Measurements from ENCODE around the gene PXT1. TPM values are rescaled to one million over a fixed set of nuclear protein-coding genes. Genes with fewer than 3 reads are reported as not detected.
"Not testable (repeated sequence)": the region's sequence is repeated elsewhere in the genome, so short reads cannot be mapped to it uniquely, and the experiment has no call there.

PXT1 gene, protein sequence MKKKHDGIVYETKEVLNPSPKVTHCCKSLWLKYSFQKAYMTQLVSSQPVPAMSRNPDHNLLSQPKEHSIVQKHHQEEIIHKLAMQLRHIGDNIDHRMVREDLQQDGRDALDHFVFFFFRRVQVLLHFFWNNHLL
- not detected in 2 replicates for total RNA-seq

DNA sequence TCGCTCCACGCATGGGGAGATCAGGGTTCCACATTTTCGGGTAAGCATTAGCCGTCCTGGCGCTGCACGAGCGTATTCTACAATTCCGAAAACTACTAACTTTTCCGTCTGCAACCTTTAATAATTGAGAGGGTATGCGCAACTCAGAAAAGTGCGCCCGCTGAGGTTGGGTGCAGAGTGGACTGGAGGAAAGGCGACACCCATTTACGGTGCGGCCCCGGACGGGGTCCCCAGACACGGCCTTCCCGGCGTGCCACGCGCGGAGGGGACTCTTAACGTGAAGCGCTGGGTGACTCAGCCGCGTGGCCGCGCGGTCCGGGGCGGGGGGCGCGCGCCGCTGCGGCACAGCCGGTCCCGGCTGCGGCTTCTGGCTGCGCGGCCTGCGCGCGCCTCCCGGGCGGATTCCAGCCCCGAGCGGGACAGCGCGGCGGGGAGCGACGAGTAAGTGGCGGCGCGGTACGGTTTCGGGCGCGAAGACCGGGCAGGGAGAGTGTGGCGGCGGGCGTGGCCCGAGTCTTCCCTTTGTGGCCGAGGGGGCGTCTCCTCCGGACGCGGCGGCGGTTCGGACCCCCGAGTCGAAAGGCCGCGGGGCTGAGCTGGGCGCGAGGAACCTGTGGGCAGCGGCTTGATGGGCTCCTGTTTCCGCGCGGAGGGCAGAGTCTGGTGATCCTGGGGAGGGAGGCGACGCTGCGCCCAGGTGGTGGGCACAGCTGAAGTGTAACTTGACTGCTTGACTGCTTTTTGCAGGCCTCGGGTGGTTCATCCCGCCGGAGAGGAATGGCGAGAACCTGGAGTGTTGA, at the start of gene PXT1, which contains the start of gene KCTD20:
TSS of gene PXT1 (minus strand) at position 184 of the 800 bp plus-strand sequence. CDS start 16,772 bp downstream, outside the sequence.
TSS of gene KCTD20 (plus strand) at position 330 of the 800 bp plus-strand sequence. CDS start 27,098 bp downstream, outside the sequence.
- no peak for DNase-seq (ENCODE audit: extremely low read depth, low read depth, low spot score)

DNA sequence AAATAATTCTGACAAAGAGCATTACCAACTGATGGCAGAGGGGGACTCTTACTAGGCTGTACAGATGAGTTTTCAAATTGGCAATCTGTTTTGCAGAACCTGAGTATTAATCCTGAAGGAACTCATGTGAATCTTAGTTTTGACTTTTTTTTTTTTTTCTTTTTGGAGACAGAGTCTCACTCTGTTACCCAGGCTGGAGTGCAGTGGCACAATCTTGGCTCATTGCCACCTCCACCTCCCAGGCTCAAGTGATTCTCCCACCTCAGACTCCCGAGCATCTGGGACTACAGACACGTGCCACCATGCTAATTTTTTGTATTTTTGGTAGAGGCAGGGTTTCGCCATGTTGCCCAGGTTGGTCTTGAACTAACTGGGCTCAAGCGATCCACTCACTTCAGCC, 49.4 kb upstream of the PXT1 start:
- no peak for DNase-seq (ENCODE audit: extremely low read depth, low read depth, low spot score)

DNA sequence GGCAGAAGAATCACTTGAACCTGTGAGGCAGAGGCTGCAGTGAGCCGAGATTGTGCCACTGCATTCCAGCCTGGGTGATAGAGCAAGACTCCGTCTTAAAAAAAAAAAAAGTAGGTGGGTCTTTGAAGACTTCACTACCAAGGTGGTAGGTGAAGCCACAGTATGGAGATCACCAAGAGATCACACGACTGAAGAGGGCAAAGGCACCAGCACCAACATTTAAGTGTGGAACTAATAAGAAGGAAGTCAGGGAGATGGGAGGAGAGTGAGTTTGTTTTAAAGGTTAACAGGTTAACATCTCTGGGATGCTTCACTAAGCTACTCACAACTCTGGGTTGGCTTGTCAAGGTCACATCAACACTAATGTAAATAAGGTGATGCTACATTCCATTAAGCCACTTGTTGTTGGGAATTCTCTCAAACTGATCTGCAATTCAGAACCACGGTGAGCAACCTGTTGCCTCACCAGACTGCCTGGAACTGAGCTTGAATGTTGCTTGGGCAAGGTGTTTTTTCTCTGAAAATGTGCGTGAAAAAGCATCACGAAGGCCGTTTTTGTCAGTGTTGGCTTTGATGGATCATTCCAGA, 48.8 kb upstream of the PXT1 start:
- DNase-seq (ENCODE audit: extremely low read depth, low read depth, low spot score), result no peak

DNA sequence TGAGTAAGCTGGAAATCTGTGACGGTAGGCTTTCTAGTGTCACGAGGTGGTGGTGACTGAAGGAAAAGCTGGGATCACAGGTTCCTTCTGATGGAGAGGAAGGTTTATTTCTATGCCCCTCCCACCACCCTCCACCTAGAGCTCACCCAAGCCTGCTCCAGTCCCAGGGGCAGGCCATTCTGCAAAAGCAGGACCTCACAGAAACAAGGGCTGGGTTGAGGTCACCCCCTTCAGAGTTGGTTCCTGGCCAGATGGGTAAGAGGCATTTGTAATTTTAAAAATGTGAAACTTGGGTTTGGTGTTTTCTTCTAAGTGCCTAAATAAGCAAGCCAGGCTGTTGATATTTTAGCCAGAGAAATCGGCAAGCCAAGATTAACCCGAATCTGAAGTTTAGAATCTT, 46.8 kb upstream of the PXT1 start:
- DNase-seq (ENCODE audit: extremely low read depth, low read depth, low spot score), result no peak

DNA sequence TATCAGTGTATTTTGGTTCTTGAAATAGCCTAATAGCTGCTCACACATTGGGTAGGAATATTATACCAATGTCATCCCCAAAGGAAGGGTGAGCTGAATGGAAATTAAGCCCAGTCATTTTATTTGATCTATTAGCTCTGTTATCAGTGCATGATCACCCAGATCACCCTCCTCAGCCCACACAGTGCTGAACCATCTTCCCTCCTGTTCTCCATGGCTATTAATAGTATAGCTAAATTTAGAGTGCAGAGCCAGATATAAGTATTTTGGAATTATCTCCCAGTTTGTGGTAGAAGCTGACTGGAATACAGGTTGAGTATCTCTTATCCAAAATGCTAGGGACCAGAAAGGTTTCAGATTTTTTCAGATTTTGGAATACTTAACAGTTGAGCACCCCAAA, 45.6 kb upstream of the PXT1 start:
- DNase-seq (ENCODE audit: extremely low read depth, low read depth, low spot score), result no peak

DNA sequence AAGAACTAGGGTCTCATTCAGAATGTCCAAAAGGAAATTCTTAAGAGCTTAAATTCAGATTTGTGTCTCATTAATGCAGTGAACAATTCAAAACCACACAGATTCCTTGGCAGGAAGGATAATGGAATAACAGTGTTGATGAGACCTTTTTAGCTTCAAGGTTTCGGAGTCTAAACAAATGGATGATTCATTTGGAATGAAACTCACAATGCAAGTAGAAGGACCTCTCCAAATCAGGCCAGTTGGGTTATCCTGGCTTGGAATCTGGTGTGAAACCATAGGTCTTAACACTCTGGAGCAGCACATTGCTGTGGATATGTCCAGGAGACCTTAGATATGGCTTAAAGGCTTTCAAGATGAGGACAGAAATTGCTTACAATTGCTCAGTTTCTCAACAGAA, 45.0 kb upstream of the PXT1 start:
- DNase-seq (ENCODE audit: extremely low read depth, low read depth, low spot score), result no peak

DNA sequence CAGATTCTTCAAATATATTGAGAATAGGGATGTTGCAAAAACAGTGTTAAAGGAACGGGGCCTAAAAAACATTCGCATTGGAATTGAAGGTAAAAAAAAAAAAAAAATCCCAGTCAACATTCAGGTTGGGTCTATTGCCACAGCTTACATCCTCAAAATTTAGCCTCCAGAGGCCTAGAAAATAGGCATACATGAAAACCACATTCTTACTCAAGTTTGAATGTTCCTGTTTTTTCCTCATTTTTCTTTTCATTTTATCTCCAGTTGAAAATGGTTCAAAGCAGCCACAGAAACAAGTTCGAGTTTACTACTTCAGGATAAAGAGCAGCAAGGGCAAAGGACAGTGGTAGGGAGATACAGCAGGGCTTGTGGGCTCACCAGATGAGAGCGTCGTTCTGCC, 42.1 kb upstream of the PXT1 start:
- DNase-seq (ENCODE audit: extremely low read depth, low read depth, low spot score), result no peak

DNA sequence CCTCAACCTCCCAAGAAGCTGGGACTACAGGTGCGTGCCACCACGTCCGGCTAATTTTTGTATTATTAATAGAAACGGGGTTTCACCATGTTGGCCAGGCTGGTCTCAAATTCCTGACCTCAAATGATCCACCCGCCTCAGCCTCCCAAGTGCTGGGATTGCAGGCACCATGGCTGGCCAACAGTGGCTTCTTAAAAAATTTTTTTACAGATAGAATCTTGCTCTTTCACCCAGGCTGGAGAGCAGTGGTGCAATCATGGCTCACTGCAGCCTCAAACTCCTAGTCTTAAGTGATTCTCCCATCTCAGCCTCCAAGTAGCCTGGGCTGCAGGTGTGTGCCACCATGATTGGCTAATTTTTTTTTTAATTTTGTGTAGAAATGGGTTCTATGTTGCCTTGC, 40.7 kb upstream of the PXT1 start:
- DNase-seq (ENCODE audit: extremely low read depth, low read depth, low spot score), result not testable (repeated sequence)

DNA sequence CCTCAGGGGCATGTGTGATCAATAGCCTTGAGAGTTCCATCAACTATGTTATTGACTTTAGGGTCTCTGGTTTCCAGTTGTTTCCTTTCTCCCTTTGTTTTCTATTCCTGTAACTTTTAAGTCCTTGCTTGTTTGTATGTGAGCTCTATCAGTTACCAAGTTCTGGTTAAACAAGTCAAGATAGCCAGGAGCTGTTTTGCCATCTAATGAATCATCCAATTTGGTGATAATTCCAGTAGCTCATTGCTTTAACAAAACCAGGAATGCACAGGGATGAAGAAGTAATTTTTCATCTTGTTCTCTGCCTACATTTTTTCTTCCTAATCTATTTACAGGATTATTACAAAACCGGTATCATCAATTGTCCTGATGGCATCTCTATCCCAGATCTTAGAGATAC, 36.6 kb upstream of the PXT1 start:
- no peak for DNase-seq (ENCODE audit: extremely low read depth, low read depth, low spot score)

DNA sequence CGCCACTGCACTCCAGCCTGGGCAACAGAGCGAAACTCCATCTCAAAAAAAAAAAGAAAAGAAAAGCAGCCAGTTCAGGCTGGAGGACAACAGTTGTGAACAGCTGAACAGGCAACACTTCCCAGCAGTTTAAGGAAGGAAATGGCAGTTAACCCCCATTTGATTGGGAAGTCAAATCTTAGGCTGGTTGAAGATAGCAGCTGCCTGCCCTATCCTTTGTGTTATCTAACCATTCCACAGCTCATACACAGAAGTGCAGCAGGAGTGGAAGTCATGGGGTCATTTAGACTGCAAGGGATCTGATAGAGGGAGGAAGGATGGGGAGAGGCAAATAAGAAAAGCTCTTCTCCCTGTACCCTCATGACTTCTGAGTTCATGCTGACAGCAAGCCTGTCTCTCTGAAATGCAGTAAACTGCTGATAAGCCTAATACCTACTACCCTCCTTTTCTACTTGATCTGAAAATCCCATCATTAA, 35.4 kb upstream of the PXT1 start:
- DNase-seq (ENCODE audit: extremely low read depth, low read depth, low spot score), result no peak

DNA sequence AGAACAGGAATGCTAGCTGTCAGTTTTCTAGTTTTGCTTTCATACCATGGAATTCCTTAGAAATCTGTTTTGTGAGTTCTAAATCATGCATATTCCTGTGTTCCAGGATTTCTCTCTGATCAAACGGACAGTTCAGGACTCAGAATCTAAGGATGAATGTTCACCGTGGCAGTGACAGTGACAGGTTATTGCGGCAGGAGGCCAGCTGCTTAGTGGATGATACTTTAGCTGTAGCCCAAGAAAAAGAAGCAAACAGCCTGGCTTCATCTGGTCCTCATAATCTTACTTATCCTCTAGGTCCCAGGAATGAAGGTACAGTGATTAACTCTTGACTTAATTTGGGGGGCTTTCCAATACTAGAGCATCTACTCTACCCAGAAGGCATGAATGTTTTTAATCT, 27.3 kb upstream of the PXT1 start:
- DNase-seq (ENCODE audit: extremely low read depth, low read depth, low spot score), result no peak

DNA sequence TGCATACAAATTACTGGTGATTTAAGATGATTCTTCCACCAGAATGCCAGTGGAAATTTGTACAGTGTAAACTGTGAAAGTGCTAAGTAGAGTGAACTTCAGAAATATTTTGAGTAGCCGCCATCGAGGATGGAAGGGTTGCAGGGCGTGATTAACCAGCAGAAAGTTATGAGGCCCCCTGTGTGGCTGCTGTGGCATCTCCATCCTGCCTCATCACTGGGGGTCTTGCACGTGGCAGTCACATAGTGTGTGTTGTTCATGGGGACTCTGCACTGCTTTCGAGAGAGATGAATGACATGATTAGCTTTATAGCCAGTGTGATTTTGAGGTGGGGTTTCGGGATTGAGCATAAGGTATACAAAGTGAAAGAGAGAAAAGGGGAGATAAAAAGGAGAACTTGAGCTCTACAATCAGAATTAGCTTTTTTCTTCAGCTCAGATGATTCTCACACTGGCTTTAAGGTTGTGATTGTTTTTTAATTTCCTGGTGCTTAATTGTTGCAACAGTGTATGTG, 26.6 kb upstream of the PXT1 start:
- DNase-seq (ENCODE audit: extremely low read depth, low read depth, low spot score), result no peak

DNA sequence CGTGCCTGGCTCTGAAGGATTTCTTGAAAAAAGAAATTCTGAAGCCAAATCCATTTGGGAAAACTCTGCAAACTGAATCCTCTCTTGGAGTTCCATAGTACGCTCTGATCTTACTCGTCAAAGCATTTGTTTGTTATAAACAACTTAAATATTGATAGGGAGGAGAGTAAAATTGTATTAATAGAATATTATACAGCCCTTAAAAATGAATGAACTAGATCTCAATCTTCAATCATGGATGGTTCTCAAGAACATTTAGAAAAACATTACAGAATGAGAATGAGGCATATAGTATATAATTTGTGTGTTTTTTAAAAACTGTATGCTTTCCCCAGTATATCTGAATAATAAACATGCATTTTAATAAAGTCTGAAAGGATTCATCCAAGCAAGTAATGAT, 25.0 kb upstream of the PXT1 start:
- no peak for DNase-seq (ENCODE audit: extremely low read depth, low read depth, low spot score)

DNA sequence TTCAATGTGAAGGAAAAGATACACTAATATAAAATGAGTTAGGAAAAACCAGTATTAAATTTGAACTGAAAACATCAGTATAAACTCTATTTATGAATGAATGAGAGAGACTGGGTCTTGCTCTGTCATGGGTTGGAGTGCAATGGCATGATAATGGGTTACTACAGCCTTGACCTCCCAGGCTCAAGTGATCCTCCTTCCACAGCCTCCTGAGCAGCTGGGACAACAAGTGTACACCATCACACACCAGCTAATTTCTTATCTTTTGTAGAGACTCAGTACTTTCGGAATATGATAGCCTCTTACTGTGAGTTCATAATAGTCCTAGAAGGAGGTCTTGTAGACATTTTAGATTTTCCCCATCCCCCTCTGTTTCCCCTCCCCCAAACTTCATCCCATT, 21.6 kb upstream of the PXT1 start:
- no peak for DNase-seq (ENCODE audit: extremely low read depth, low read depth, low spot score)

DNA sequence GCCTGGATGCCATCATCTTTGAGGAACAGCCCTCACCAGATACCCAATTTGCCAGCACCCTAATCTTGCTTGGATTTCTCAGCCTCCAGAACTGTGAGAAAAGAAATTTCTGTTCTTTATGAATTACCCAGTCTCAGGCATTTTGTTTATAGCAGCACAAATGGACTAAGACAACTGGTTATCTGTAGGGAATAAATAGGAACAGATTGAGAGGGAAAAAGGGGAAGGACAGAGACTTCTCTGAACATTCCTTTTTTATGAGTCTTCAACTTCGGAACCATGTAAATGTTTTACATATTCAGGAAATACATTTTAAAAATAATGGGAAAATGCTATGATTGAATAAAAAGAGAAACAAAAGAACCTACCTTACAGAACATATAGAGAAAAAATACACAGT, 21.0 kb upstream of the PXT1 start:
- no peak for DNase-seq (ENCODE audit: extremely low read depth, low read depth, low spot score)

DNA sequence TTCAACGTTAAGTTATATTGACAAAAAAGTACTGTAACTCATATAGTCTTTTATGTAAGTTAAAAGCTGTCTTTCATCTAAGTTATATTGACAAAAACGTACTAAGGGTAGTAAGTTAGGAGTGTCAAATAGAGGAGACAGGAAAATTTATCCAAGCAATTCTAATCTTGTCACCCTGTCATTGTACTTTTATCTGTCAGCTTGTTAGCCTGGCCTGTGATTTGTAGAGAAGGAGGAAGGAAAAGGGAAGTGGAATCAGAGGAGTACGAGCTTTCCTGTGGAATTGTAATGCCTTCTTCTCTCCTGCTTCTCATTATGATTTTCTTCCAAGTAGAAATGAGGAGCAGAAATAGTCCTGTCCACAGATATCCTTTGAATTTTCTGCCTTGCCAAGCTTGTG, 19.0 kb upstream of the PXT1 start:
- DNase-seq (ENCODE audit: extremely low read depth, low read depth, low spot score), result no peak

DNA sequence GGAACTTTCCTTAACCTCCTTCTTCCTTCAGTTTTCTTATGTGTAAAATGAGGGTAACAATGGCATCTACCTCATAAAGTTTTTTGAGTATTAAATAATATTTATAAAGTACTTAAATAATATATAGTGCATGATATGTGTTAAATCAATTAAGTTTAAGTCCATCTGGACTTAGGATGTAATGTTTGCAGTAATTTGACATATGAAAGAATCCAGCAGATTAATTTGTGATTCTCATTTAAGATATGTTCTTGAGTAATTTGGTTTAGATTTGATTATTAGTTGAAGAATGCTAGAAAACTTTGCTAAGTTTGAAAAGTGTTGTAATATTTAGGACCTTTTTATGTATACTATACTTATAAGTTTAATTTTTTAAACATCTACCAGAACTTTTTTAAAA, 18.3 kb upstream of the PXT1 start:
- DNase-seq (ENCODE audit: extremely low read depth, low read depth, low spot score), result no peak

DNA sequence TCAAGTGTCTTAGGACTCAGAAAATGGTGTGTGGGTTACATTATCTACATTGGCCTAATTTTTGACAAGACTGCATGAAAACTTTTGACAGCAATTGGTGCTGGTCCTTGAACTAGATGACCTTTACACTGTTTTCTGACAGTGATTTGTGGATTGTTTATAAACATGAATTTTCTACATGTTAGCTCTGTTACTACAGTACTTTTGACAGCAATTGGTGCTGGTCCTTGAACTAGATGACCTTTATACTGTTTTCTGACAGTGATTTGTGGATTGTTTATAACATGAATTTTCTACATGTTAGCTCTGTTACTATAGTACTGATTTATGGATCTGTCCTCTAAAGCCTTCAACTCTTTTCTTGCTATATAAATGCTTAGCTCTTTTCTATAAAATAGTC, 16.8 kb upstream of the PXT1 start:
- DNase-seq (ENCODE audit: extremely low read depth, low read depth, low spot score), result no peak

DNA sequence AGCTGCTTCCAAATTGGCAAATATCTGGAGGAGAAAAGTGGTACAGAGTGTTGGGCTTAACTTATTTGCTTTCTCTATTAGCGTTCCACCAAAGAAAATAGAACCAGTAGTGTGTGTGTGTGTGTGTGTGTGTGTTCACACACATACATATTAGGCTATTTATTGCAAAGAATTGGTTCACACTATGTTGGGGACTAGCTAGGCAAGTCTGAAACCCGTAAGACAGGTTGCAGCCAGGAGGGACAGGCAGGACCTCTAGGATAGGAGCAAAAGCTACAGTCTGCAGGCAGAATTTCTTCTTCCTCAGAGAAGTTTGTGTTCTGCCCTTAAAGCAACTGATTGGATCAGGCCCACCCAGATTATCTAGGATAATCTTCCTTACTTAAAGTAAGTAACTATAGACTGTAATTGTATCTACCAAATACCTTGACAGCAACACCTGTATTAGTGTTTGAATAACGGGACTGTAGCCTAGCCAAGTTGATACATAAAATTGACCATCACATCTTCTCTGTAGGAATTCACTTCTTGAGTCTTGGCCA, 12.9 kb upstream of the PXT1 start:
- no peak for DNase-seq (ENCODE audit: extremely low read depth, low read depth, low spot score)

DNA sequence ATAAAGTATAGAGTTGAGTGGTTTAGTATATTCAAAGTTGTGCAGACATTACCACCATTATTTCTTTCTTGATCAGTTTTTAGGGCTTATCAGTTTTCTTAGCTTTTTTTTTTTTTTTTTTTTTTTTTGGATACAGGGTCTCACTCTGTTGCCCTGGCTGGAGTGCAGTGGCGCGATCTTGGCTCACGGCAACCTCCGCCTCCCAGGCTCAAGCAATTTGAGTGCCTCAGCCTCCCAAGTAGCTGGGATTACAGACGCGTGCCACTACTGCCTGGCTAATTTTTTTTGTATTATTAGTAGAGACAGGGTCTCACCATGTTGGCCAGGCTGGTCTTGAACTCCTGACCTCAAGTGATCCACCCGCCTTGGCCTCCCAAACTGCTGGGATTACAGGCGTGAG, 10.2 kb upstream of the PXT1 start:
- not testable (repeated sequence) for DNase-seq (ENCODE audit: extremely low read depth, low read depth, low spot score)

DNA sequence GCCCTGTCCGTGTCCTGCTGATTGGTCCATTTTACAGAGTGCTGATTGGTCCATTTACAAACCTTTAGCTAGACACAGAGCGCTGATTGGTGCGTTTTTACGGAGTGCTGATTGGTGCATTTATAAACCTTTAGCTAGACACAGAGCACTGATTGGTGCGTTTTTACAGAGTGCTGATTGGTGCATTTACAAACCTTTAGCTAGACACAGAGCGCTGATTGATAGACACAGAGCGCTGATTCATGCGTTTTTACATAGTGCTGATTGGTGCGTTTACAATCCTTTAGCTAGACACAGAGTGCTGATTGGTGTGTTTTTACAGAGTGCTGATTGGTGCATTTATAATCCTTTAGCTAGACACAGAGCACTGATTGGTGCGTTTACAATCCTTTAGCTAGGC, 6.5 kb upstream of the PXT1 start:
- not testable (repeated sequence) for DNase-seq (ENCODE audit: extremely low read depth, low read depth, low spot score)

DNA sequence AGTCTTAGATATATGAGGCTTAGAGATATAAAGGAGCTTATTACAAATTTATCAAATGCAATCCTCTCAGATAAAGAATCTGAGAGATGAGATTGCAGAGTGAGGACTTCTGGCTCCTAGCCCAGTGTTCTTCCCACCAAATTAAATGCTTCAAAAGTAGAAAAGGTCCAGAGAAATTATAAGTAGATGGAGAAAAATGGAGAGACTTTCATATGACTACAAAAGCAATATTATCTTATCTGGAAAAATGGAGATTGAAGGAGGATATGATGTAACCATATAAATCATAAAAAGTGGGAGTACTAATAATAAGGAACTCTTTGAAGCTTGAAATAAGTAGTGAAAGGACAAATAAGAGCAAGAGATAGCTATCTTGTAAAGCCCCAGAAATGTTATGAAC, 3.0 kb upstream of the PXT1 start:
- no peak for DNase-seq (ENCODE audit: extremely low read depth, low read depth, low spot score)

All from glomerular endothelial cell (primary cell).